GM12874 (cell line): Measurements from ENCODE around the gene CACNG6.

Source experiments
- TF ChIP-seq, protein P1 (sequence below): IDR thresholded peaks from 2 replicates; pipeline ENCODE4 v1.5.1; 2011; ENCODE audit warnings: low read depth, mild to moderate bottlenecking, control low read depth, low read length, moderate library complexity; ENCODE audit not compliant: insufficient read depth

The CACNG6 gene

GRCh38 chr19:53960886-53961285 is 30.6 kb upstream of the CACNG6 start:
- TF ChIP-seq, protein P1, sequence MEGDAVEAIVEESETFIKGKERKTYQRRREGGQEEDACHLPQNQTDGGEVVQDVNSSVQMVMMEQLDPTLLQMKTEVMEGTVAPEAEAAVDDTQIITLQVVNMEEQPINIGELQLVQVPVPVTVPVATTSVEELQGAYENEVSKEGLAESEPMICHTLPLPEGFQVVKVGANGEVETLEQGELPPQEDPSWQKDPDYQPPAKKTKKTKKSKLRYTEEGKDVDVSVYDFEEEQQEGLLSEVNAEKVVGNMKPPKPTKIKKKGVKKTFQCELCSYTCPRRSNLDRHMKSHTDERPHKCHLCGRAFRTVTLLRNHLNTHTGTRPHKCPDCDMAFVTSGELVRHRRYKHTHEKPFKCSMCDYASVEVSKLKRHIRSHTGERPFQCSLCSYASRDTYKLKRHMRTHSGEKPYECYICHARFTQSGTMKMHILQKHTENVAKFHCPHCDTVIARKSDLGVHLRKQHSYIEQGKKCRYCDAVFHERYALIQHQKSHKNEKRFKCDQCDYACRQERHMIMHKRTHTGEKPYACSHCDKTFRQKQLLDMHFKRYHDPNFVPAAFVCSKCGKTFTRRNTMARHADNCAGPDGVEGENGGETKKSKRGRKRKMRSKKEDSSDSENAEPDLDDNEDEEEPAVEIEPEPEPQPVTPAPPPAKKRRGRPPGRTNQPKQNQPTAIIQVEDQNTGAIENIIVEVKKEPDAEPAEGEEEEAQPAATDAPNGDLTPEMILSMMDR = no peak

- TF ChIP-seq, protein P1 = no peak
Measured at GRCh38 chr19:53961523-53962356, 29.7 kb upstream of the CACNG6 start.

GRCh38 chr19:53962887-53963431 is 28.5 kb upstream of the CACNG6 start, which contains the start of gene CACNG8:
TSS of gene CACNG8 (plus strand) at chr19:53962937.
- TF ChIP-seq, protein P1 = no peak

- TF ChIP-seq, protein P1 = no peak
Measured at GRCh38 chr19:53965091-53965490, 26.3 kb upstream of the CACNG6 start.

DNA sequence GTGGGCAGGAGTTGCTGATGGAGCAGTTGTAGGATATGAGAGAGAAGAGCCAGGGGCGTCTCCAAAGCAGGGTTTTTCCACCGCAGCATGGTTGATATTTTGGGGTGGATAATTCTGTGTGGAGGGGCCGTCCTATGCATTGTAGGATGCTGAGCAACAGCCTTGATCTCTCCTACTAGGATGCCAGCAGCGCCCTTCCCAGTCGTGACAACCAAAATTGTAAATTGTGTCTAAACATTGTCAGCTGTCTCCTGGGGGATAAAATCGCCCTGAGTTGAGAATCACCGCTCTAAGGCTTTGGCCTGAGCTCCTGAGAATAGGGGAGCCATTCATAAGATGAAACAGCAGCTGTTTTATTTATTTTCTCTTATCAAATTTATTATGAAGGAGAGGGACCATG is 24.5 kb upstream of the CACNG6 start:
- TF ChIP-seq, protein P1 = no peak

DNA sequence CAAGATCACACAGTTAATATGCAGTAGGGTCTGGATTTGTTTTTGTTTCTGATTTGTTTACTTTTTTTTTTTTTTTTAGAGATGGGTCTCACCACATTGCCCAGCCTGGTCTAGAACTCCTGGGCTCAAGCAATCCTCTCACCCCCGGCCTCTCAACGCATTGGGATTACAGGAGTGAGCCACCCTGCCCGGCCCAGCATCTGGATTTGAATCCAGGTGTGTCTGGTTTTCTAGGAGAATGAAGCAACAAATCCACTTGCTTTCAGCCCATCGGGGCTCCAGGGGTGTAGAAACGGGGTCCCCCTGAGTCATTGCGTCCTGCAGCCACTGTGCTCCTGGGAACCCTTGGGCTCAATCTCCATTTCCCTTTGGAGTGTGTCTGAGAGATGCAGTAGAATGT is 22.1 kb upstream of the CACNG6 start:
- TF ChIP-seq, protein P1 = no peak

DNA sequence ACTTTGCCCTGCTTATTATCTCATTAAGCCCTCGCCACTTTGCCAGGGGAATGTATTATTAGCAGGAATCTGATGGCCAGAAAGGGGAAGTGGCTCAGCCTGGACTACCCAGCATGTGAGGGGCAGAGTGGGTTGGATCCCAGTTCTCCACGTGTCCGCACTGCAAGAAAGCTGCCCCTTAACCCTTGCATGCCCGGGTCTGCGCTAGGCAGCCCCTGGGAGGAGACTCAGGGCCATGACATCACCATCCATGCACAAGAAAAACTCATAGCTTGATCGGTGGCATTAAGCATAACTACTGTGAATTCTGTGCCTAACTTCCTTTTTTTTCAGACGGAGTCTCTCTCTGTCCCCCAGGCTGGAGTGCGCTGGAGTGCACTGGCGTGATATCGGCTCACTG is 19.8 kb upstream of the CACNG6 start:
- TF ChIP-seq, protein P1 = no peak
